ENCODE measurements around the gene GTF3C2. TPM values are rescaled to one million over a fixed set of nuclear protein-coding genes. Genes with fewer than 3 reads are reported as not detected.

Gene GTF3C2
- total and polyA plus RNA-seq, 9 of the 15 experiments (the other 6 are each of a cell fraction or from before 2014, with no cell fraction given) = 35.5 to 96.8 (median 53.0) TPM

- TF ChIP-seq, protein P1, sequence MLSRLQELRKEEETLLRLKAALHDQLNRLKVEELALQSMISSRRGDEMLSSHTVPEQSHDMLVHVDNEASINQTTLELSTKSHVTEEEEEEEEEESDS (CRISPR knock-in tag; IDR thresholded peaks at IDR 0.05) = no peak
- TF ChIP-seq, protein P2, sequence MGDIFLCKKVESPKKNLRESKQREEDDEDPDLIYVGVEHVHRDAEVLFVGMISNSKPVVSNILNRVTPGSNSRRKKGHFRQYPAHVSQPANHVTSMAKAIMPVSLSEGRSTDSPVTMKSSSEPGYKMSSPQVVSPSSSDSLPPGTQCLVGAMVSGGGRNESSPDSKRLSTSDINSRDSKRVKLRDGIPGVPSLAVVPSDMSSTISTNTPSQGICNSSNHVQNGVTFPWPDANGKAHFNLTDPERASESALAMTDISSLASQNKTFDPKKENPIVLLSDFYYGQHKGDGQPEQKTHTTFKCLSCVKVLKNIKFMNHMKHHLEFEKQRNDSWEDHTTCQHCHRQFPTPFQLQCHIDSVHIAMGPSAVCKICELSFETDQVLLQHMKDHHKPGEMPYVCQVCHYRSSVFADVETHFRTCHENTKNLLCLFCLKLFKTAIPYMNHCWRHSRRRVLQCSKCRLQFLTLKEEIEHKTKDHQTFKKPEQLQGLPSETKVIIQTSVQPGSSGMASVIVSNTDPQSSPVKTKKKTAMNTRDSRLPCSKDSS (IDR thresholded peaks at IDR 0.05; ENCODE audit: low read depth, partially characterized antibody) = no peak
- TF ChIP-seq, protein P3, sequence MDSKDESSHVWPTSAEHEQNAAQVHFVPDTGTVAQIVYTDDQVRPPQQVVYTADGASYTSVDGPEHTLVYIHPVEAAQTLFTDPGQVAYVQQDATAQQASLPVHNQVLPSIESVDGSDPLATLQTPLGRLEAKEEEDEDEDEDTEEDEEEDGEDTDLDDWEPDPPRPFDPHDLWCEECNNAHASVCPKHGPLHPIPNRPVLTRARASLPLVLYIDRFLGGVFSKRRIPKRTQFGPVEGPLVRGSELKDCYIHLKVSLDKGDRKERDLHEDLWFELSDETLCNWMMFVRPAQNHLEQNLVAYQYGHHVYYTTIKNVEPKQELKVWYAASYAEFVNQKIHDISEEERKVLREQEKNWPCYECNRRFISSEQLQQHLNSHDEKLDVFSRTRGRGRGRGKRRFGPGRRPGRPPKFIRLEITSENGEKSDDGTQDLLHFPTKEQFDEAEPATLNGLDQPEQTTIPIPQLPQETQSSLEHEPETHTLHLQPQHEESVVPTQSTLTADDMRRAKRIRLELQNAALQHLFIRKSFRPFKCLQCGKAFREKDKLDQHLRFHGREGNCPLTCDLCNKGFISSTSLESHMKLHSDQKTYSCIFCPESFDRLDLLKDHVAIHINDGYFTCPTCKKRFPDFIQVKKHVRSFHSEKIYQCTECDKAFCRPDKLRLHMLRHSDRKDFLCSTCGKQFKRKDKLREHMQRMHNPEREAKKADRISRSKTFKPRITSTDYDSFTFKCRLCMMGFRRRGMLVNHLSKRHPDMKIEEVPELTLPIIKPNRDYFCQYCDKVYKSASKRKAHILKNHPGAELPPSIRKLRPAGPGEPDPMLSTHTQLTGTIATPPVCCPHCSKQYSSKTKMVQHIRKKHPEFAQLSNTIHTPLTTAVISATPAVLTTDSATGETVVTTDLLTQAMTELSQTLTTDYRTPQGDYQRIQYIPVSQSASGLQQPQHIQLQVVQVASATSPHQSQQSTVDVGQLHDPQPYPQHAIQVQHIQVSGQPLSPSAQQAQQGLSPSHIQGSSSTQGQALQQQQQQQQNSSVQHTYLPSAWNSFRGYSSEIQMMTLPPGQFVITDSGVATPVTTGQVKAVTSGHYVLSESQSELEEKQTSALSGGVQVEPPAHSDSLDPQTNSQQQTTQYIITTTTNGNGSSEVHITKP (IDR thresholded peaks at IDR 0.05; ENCODE audit: partially characterized antibody) = no peak
- TF ChIP-seq ZSCAN29 (IDR thresholded peaks at IDR 0.05) (no peak), EP300 (IDR thresholded peaks at IDR 0.05; ENCODE audit: low read length) (no peak)
These were observed 8.9 kb downstream of the GTF3C2 start (continued) for GRCh38 chr2:27347641-27348040.

- WGBS (ENCODE audit: insufficient coverage, low coverage, missing lambda C conversion rate) = 95% methylated on average over 7 of the region's 7 CpGs
- no peak overlapping the region for H3K4me3 ChIP-seq
- POLR2A ChIA-PET = interaction anchor here (1.1 to 3.1 kb wide), 4 partner anchors 9 to 21 kb away, joined by 4 to 14 read pairs (median 4); partner anchors contain the start of genes GTF3C2 and MPV17
- DNase-seq (ENCODE audit: extremely low read depth in 1 of 4, low spot score in 3 of 4) = no peak
- no peaks in the 10 kb centered on the region for H3K27me3 ChIP-seq (ENCODE audit: control insufficient read depth in 2 of 2, insufficient read depth in 2 of 2, low read length in 2 of 2)
- H3K4me1 ChIP-seq (replicated peaks in 1 of 2; ENCODE audit: control insufficient read depth in 2 of 2, insufficient read depth in 2 of 2, low read length in 2 of 2) = no peaks in the 10 kb centered on the region
- in situ Hi-C loops (cut with MboI) = no loop called here
- intact Hi-C loops (cut with micrococcal nuclease) = no loop called here
- H3K9ac ChIP-seq (ENCODE audit: insufficient read depth in 1 of 2, low read depth in 2 of 2, low read length in 2 of 2) = 0 out of 4 replicates have a peak overlapping the region, but pooled peaks of 1 of the 2 experiments have one; percentile 4
- no peak overlapping the region for H3K27ac ChIP-seq (ENCODE audit: extremely low read depth, low read depth, low read length)
- no peak overlapping the region for H3K4me2 ChIP-seq (ENCODE audit: insufficient read depth, low read length)
- peaks cover 75% of the 10 kb centered on the region for H3K36me3 ChIP-seq (ENCODE audit: control insufficient read depth, insufficient read depth, low read length)
- FAIRE-seq = no peak
- CTCF ChIA-PET (ENCODE audit: low intra/inter-chr PET ratio) = no interaction called here
- no peaks in the 10 kb centered on the region for H3K79me2 ChIP-seq (ENCODE audit: control insufficient read depth, insufficient read depth, low read length)
- H3K9me3 ChIP-seq (replicated peaks; ENCODE audit: control insufficient read depth, insufficient read depth, low read depth, low read length) = no peaks in the 10 kb centered on the region
- no peaks in the 10 kb centered on the region for H4K20me1 ChIP-seq (replicated peaks; ENCODE audit: control insufficient read depth, insufficient read depth, low read length)
- ATAC-seq = no peak
- H2AFZ ChIP-seq (ENCODE audit: low read depth, low read length) = no peak overlapping the region
- no TSS peak for BruUV-seq (replicated peaks)
- H3K9me1 ChIP-seq (ENCODE audit: control insufficient read depth, insufficient read depth, low read length) = no peaks in the 10 kb centered on the region
- TF ChIP-seq HOMEZ (CRISPR knock-in tag; IDR thresholded peaks at IDR 0.05) (no peak), CAMTA2 (CRISPR knock-in tag; conservative IDR thresholded peaks at IDR 0.05) (no peak), ZC3H4 (CRISPR knock-in tag; IDR thresholded peaks at IDR 0.05; ENCODE audit: borderline replicate concordance) (0 out of 2 replicates have a peak, but pooled peaks have one; percentile 28)
These were observed 20.4 kb downstream of the GTF3C2 start for GRCh38 chr2:27336173-27336572.
